Testis (tissue), 3 donors: ENCODE results near the gene KLHL25. TPM values are rescaled to one million over a fixed set of nuclear protein-coding genes. Genes with fewer than 3 reads are reported as not detected.

ENCODE experiments used
- DNase-seq: peaks from one replicate; pipeline ENCODE4 v3.0.0-alpha.2; 2019
- H3K27ac ChIP-seq, 2 donors: fragments of 200-600 bp; sonication (generic); one replicate each; pipeline ENCODE4 v1.5.1; 2019
- H3K27me3 ChIP-seq: fragments of 200-600 bp; sonication (generic); one replicate; pipeline ENCODE4 v1.5.1; 2019
- H3K36me3 ChIP-seq: fragments of 200-600 bp; sonication (generic); one replicate; pipeline ENCODE4 v1.5.1; 2017; ENCODE audit warnings: low read depth; ENCODE audit errors: missing control alignments
- H3K4me1 ChIP-seq: fragments of 200-600 bp; sonication (generic); one replicate; pipeline ENCODE4 v1.5.1; 2019
- H3K4me3 ChIP-seq, 2 donors: fragments of 200-600 bp; sonication (generic); one replicate each; pipeline ENCODE4 v1.5.1; 2017 to 2019
- H3K9me3 ChIP-seq: fragments of 200-600 bp; sonication (generic); one replicate; pipeline ENCODE4 v1.5.1; 2017
- POLR2A ChIP-seq: fragments of 450-650 bp; IDR thresholded peaks from one replicate; pipeline ENCODE4 v1.6.1; 2017; ENCODE audit warnings: antibody characterized with exemption, mild to moderate bottlenecking, moderate library complexity
- WGBS, 2 donors: methylation state at CpG; one replicate each; pipeline ENCODE4 v1.1.5; 2018; 5-methylcytosine and 5-hydroxymethylcytosine counted together
- intact Hi-C: fragments of 100-400 bp; cut with DNase I; formaldehyde crosslinking; loops from one replicate; pipeline ENCODE4 v1.15.1; 2023; ENCODE audit warnings: low total_unique reads
- polyA plus RNA-seq: library from polyadenylated mRNA; stranded (reverse); fragments of 350-450 nt; fragmentation: Illumina TruSeq; extraction: RNeasy Lipid Tissue Mini Kit (QIAGEN cat#74804); gene quantifications from one replicate; pipeline ENCODE4 v1.2.3, GENCODE V29; 2014; ENCODE audit warnings: low read depth, low replicate concordance; ENCODE audit not compliant: insufficient read depth
- total RNA-seq, 2 donors: library from RNA; depleted of rRNA; stranded (reverse); fragments of >200 nt; gene quantifications; one replicate each; pipeline ENCODE4 v1.2.3, GENCODE V29; 2016
- TF ChIP-seq, protein P1 (sequence below), 3 experiments: fragments of 450-650 bp in 2 of 3; fragments of 200-600 bp in 1 of 3; sonication (generic) in 1 of 3; IDR thresholded peaks; one replicate each; pipeline ENCODE4 v1.5.1; 2016 to 2019; ENCODE audit warnings: antibody characterized with exemption in 3 of 3, mild to moderate bottlenecking in 2 of 3, moderate library complexity in 1 of 3

KLHL25 gene
- total and polyA plus RNA-seq, 3 donors from 2014 or later = 19.6 to 50.1 (median 42.6) TPM

DNA sequence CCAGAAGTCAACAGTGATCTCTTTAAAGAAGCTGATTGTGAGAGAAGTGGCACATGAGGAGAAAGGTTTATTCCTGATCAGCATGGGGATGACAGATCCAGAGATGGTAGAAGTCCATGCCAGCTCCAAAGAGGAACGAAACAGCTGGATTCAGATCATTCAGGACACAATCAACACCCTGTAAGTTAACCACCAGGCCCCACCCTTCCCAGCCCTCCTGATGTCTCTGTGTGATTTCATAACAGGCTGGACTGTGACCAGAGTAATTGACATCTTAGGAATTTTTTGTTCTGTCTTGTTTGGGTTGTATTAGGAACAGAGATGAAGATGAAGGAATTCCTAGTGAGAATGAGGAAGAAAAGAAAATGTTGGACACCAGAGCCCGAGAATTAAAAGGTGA lies 67.7 kb downstream of the KLHL25 start:
- Histone ChIP-seq H3K27me3 (no peaks in the 10 kb centered on the region), H3K9me3 (no peaks in the 10 kb centered on the region), H3K4me1 (peaks cover 28% of the 10 kb centered on the region), H3K36me3 (no peaks in the 10 kb centered on the region), H3K4me3 (no peak overlapping the region), H3K27ac (peak overlapping the region in 1 of 2 donors; percentile 39)
- DNase-seq = no peak
- no peak for TF ChIP-seq POLR2A
- TF ChIP-seq, protein P1, sequence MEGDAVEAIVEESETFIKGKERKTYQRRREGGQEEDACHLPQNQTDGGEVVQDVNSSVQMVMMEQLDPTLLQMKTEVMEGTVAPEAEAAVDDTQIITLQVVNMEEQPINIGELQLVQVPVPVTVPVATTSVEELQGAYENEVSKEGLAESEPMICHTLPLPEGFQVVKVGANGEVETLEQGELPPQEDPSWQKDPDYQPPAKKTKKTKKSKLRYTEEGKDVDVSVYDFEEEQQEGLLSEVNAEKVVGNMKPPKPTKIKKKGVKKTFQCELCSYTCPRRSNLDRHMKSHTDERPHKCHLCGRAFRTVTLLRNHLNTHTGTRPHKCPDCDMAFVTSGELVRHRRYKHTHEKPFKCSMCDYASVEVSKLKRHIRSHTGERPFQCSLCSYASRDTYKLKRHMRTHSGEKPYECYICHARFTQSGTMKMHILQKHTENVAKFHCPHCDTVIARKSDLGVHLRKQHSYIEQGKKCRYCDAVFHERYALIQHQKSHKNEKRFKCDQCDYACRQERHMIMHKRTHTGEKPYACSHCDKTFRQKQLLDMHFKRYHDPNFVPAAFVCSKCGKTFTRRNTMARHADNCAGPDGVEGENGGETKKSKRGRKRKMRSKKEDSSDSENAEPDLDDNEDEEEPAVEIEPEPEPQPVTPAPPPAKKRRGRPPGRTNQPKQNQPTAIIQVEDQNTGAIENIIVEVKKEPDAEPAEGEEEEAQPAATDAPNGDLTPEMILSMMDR (IDR thresholded peaks at IDR 0.05) = no peak
- intact Hi-C loops = no loop called here
- WGBS, 2 donors = 66 to 88% methylated on average over 2 of the region's 2 CpGs

DNA sequence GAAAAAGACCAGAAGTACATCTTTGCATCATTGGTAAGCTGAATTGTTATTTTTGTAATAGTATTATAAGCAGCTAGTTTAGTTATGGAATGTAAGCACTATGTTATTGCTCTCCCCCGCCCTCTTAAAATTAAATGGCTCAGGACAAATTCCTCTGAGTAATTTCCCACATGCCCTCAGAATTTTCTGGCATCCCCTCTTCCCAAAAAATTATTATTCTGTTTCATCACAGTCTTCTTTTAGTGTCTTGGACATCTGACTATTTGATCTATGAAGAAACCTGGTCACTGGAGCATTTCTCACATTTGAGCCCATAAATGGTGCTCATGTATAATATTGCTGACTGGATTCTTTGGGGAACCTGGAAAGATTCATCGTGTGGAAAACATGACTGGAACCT lies 68.3 kb downstream of the KLHL25 start:
- no peak for DNase-seq
- whole genome bisulfite sequencing, 2 donors = 68 to 81% methylated on average over 2 of the region's 2 CpGs
- Histone ChIP-seq H3K36me3 (no peaks in the 10 kb centered on the region), H3K4me3 (no peak overlapping the region), H3K27ac (peak overlapping the region in 1 of 2 donors; percentile 39), H3K27me3 (no peaks in the 10 kb centered on the region), H3K9me3 (no peaks in the 10 kb centered on the region), H3K4me1 (peaks cover 33% of the 10 kb centered on the region)
- intact Hi-C loops = no loop called here
- no peak for TF ChIP-seq POLR2A

- no peak for DNase-seq
- WGBS, 2 donors = 74 to 78% methylated on average over 4 of the region's 4 CpGs
- peaks cover 33% of the 10 kb centered on the region for H3K4me1 ChIP-seq
- intact Hi-C loops = no loop called here
- H3K9me3 ChIP-seq = no peaks in the 10 kb centered on the region
- no peaks in the 10 kb centered on the region for H3K27me3 ChIP-seq
- no peaks in the 10 kb centered on the region for H3K36me3 ChIP-seq
- TF ChIP-seq, protein P1 (IDR thresholded peaks at IDR 0.05) = no peak
- no peak for TF ChIP-seq POLR2A
- no peak overlapping the region for H3K4me3 ChIP-seq
- peak overlapping the region; percentile 22 to 32 for H3K27ac ChIP-seq
These were observed 69.2 kb downstream of the KLHL25 start for GRCh38 chr15:85725564-85725963.

DNA sequence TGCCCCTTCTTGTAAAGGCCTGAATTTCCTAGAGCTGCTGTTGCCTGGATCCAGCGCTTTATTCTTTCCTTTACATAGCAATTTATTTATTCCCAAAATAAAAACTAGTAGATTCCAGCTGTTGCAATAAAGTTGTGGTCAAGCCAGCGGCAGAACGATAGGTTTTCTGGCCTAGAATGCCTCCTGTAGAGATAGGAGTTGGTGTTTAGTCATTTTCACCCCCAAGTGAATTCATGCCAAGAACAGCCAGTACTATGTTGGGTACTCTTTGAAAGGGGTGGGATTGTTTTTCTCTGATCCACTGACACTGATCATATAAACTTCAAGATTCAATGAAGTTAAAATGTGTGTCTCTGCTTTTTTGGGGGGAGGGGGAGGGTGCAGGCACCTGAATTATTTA lies 69.7 kb downstream of the KLHL25 start:
- Histone ChIP-seq H3K4me1 (peaks cover 33% of the 10 kb centered on the region), H3K4me3 (no peak overlapping the region), H3K27me3 (no peaks in the 10 kb centered on the region), H3K9me3 (no peaks in the 10 kb centered on the region), H3K27ac (peak overlapping the region; percentile 22 to 32), H3K36me3 (no peaks in the 10 kb centered on the region)
- TF ChIP-seq, protein P1 (IDR thresholded peaks at IDR 0.05) = no peak
- TF ChIP-seq POLR2A = no peak
- intact Hi-C loops = no loop called here
- 43 to 51% methylated on average over 3 of the region's 3 CpGs for WGBS, 2 donors
- DNase-seq = no peak

- no peaks in the 10 kb centered on the region for H3K36me3 ChIP-seq
- intact Hi-C loops = no loop called here
- peaks cover 33% of the 10 kb centered on the region for H3K4me1 ChIP-seq
- no peak for DNase-seq
- no peak overlapping the region for H3K4me3 ChIP-seq
- no peak for TF ChIP-seq POLR2A
- TF ChIP-seq, protein P1 (IDR thresholded peaks at IDR 0.05) = no peak
- WGBS, 2 donors = 56 to 64% methylated on average over 10 of the region's 10 CpGs
- H3K27me3 ChIP-seq = no peaks in the 10 kb centered on the region
- peak overlapping the region; percentile 32 to 43 for H3K27ac ChIP-seq
- H3K9me3 ChIP-seq = no peaks in the 10 kb centered on the region
These were observed 70.5 kb downstream of the KLHL25 start for GRCh38 chr15:85723960-85724945.
